ENCODE results near the gene FSTL4. TPM values are rescaled to one million over a fixed set of nuclear protein-coding genes. Genes with fewer than 3 reads are reported as not detected.

The FSTL4 gene
- total and polyA plus RNA-seq, 2 of the 13 experiments (the other 11 are each of a cell fraction or from before 2014, with no cell fraction given): 2.1 to 3.0 TPM

- TF ChIP-seq ATF2 (CRISPR knock-in tag; IDR thresholded peaks at IDR 0.05): 0 out of 2 replicates have a peak, but pooled peaks have one; percentile 10
- no peak for TF ChIP-seq MIER3 (CRISPR knock-in tag; IDR thresholded peaks at IDR 0.05; ENCODE audit: borderline replicate concordance)
- TF ChIP-seq ZBTB40 (IDR thresholded peaks at IDR 0.05): no peak
- 0 out of 2 replicates have a peak, but pooled peaks have one; percentile 39 for TF ChIP-seq ZBTB40 (CRISPR knock-in tag; IDR thresholded peaks at IDR 0.05)
- TF ChIP-seq KDM6A (CRISPR knock-in tag; IDR thresholded peaks at IDR 0.05; ENCODE audit: low read depth): no peak
- TF ChIP-seq ZFY (CRISPR knock-in tag; IDR thresholded peaks at IDR 0.05): peak; percentile 48; the same call in 1 of the 2 replicates
- TF ChIP-seq, protein P1, sequence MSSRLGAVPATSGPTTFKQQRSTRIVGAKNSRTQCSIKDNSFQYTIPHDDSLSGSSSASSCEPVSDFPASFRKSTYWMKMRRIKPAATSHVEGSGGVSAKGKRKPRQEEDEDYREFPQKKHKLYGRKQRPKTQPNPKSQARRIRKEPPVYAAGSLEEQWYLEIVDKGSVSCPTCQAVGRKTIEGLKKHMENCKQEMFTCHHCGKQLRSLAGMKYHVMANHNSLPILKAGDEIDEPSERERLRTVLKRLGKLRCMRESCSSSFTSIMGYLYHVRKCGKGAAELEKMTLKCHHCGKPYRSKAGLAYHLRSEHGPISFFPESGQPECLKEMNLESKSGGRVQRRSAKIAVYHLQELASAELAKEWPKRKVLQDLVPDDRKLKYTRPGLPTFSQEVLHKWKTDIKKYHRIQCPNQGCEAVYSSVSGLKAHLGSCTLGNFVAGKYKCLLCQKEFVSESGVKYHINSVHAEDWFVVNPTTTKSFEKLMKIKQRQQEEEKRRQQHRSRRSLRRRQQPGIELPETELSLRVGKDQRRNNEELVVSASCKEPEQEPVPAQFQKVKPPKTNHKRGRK (CRISPR knock-in tag; IDR thresholded peaks at IDR 0.05): no peak
- TF ChIP-seq ZNF101 (CRISPR knock-in tag; IDR thresholded peaks at IDR 0.05; ENCODE audit: borderline replicate concordance, low read depth): no peak
- TF ChIP-seq ZNF703 (CRISPR knock-in tag; IDR thresholded peaks at IDR 0.05; ENCODE audit: borderline replicate concordance): no peak
- no peak for TF ChIP-seq ZNF354B (CRISPR knock-in tag; IDR thresholded peaks at IDR 0.05)
- TF ChIP-seq SIX4 (CRISPR knock-in tag; IDR thresholded peaks at IDR 0.05): no peak
- TF ChIP-seq TBL1XR1 (IDR thresholded peaks at IDR 0.05; ENCODE audit: borderline replicate concordance, low read length, partially characterized antibody): no peak
- TF ChIP-seq NFKBIZ (CRISPR knock-in tag; IDR thresholded peaks at IDR 0.05): no peak
- TF ChIP-seq CHCHD3 (CRISPR knock-in tag; IDR thresholded peaks at IDR 0.05): no peak
- TF ChIP-seq HNRNPL (IDR thresholded peaks at IDR 0.05; ENCODE audit: low read depth, low read length): no peak
- TF ChIP-seq, protein P2, sequence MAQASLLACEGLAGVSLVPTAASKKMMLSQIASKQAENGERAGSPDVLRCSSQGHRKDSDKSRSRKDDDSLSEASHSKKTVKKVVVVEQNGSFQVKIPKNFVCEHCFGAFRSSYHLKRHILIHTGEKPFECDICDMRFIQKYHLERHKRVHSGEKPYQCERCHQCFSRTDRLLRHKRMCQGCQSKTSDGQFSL (CRISPR knock-in tag; IDR thresholded peaks at IDR 0.05): no peak
- TF ChIP-seq GZF1 (CRISPR knock-in tag; IDR thresholded peaks at IDR 0.05): no peak
- no peak for TF ChIP-seq KLF9 (CRISPR knock-in tag; IDR thresholded peaks at IDR 0.05; ENCODE audit: low read depth)
Observed at GRCh38 chr5:133265720-133266526, 346.4 kb downstream of the FSTL4 start (continued).

Data from HepG2 (cell line).